A549 (cell line): Measurements from ENCODE around the gene KAT2A.

Experiments used
- CTCF ChIP-seq: fragments of >200 bp; sonication (Bioruptor Twin); formaldehyde crosslinking; IDR thresholded peaks from 3 replicates; pipeline ENCODE4 v1.5.1; 2016
- HOXB13 ChIP-seq: fragments of 250-450 bp; sonication (Bioruptor Pico); IDR thresholded peaks from 2 replicates; pipeline ENCODE4 v1.5.0; 2020; ENCODE audit warnings: low read depth, mild to moderate bottlenecking, moderate library complexity
- PHF8 ChIP-seq: fragments of 200-600 bp; sonication (generic); IDR thresholded peaks from 2 replicates; pipeline ENCODE4 v1.6.1; 2016; ENCODE audit warnings: low read depth, mild to moderate bottlenecking, antibody characterized with exemption, moderate library complexity, borderline replicate concordance
- RFX5 ChIP-seq: fragments of 450-650 bp; IDR thresholded peaks from 2 replicates; pipeline ENCODE4 v1.7.1; 2014; ENCODE audit warnings: antibody characterized with exemption, mild to moderate bottlenecking, moderate library complexity

GRCh38 chr17:42132941-42133340, 11.8 kb upstream of the KAT2A start:
- TF ChIP-seq RFX5 = no peak
- TF ChIP-seq PHF8 = no peak
- TF ChIP-seq CTCF = no peak
- no peak for TF ChIP-seq HOXB13 (CRISPR knock-in tag)
